Neuronal stem cell (in vitro differentiated cells): ENCODE measurements around the gene PEX16.
A peak's percentile ranks its signal among the peaks of the same experiment; 100 is the strongest.

ENCODE experiments used
- DNase-seq: peaks from one replicate; pipeline ENCODE4 v3.0.0-alpha.2; 2013; ENCODE audit warnings: low spot score
- H2AFZ ChIP-seq: one replicate; pipeline ENCODE4 v1.6.1; 2013; ENCODE audit warnings: mild to moderate bottlenecking, low read length, inconsistent platforms
- H2AK5ac ChIP-seq: 2 replicates; pipeline ENCODE4 v1.6.1; 2013; ENCODE audit warnings: low read depth, mild to moderate bottlenecking, inconsistent platforms, low read length, moderate library complexity, mixed read lengths
- H2BK120ac ChIP-seq: 2 replicates; pipeline ENCODE4 v1.6.1; 2013; ENCODE audit warnings: low read depth, mild to moderate bottlenecking, inconsistent platforms, low read length, moderate library complexity, mixed read lengths
- H2BK12ac ChIP-seq: one replicate; pipeline ENCODE4 v1.6.1; 2013; ENCODE audit warnings: low read length, inconsistent platforms
- H2BK15ac ChIP-seq: 2 replicates; pipeline ENCODE4 v1.6.1; 2013; ENCODE audit warnings: mild to moderate bottlenecking, low read length, inconsistent platforms, mixed read lengths
- H2BK5ac ChIP-seq: one replicate; pipeline ENCODE4 v1.6.1; 2013; ENCODE audit warnings: inconsistent platforms, mild to moderate bottlenecking, low read length, moderate library complexity
- H3K14ac ChIP-seq: one replicate; pipeline ENCODE4 v1.6.1; 2013; ENCODE audit warnings: low read length, inconsistent platforms
- H3K18ac ChIP-seq: 2 replicates; pipeline ENCODE4 v1.6.1; 2013; ENCODE audit warnings: low read length, inconsistent platforms
- H3K23ac ChIP-seq: 2 replicates; pipeline ENCODE4 v1.6.1; 2013; ENCODE audit warnings: low read depth, mild to moderate bottlenecking, mixed read lengths, low read length, inconsistent platforms; ENCODE audit not compliant: poor library complexity
- H3K27ac ChIP-seq: replicated peaks from 3 replicates; pipeline ENCODE4 v1.5.1; 2013; ENCODE audit warnings: low read length, inconsistent platforms
- H3K27me3 ChIP-seq, 3 experiments: 2 replicates each; pipeline ENCODE4 v1.6.1; 2013; ENCODE audit warnings: low read length in 3 of 3, mild to moderate bottlenecking in 2 of 3, inconsistent platforms in 1 of 3, low read depth in 1 of 3, mixed read lengths in 1 of 3, moderate library complexity in 1 of 3; ENCODE audit not compliant: control insufficient read depth in 3 of 3, insufficient read depth in 3 of 3
- H3K36me3 ChIP-seq, 2 donors: replicated peaks in 1 of 2; 2 replicates each; pipeline ENCODE4 v1.6.1; 2013; ENCODE audit warnings: low read length in 2 of 2; ENCODE audit not compliant: control insufficient read depth in 2 of 2, insufficient read depth in 2 of 2
- H3K4ac ChIP-seq: 2 replicates; pipeline ENCODE4 v1.6.1; 2013; ENCODE audit warnings: inconsistent platforms, mild to moderate bottlenecking, low read length, moderate library complexity
- H3K4me1 ChIP-seq, 2 donors: 1 replicate in 1 of 2; 2 replicates in 1 of 2; pipeline ENCODE4 v1.6.1; 2013; ENCODE audit warnings: low read length in 2 of 2, low read depth in 1 of 2; ENCODE audit not compliant: control insufficient read depth in 2 of 2, insufficient read depth in 1 of 2
- H3K4me2 ChIP-seq: one replicate; pipeline ENCODE4 v1.6.1; 2013; ENCODE audit warnings: mild to moderate bottlenecking, low read length, inconsistent platforms; ENCODE audit not compliant: insufficient read depth, poor library complexity, severe bottlenecking
- H3K4me3 ChIP-seq, 2 donors: 2 replicates each; pipeline ENCODE4 v1.5.1; 2013; ENCODE audit warnings: low read length in 2 of 2, mild to moderate bottlenecking in 2 of 2, inconsistent platforms in 1 of 2, moderate library complexity in 1 of 2
- H3K79me1 ChIP-seq: one replicate; pipeline ENCODE4 v1.6.1; 2013; ENCODE audit warnings: low read depth, mild to moderate bottlenecking, inconsistent platforms, low read length, moderate library complexity
- H3K9ac ChIP-seq: one replicate; pipeline ENCODE4 v1.6.1; 2013; ENCODE audit warnings: mild to moderate bottlenecking, low read depth, low read length, inconsistent platforms; ENCODE audit not compliant: poor library complexity
- H3K9me3 ChIP-seq, 2 donors: replicated peaks in 1 of 2; 2 replicates each; pipeline versions ENCODE3 to v1.6.1; 2013; ENCODE audit warnings: low read length in 2 of 2, mild to moderate bottlenecking in 2 of 2, inconsistent platforms in 1 of 2, low read depth in 1 of 2, mixed read lengths in 1 of 2, moderate library complexity in 1 of 2; ENCODE audit not compliant: control insufficient read depth in 2 of 2, insufficient read depth in 1 of 2
- H4K8ac ChIP-seq: one replicate; pipeline ENCODE4 v1.6.1; 2013; ENCODE audit warnings: low read depth, mild to moderate bottlenecking, inconsistent platforms, low read length, moderate library complexity
- H4K91ac ChIP-seq: one replicate; pipeline ENCODE4 v1.6.1; 2013; ENCODE audit warnings: low read length, low read depth, mild to moderate bottlenecking, inconsistent platforms; ENCODE audit not compliant: poor library complexity
- WGBS, 2 donors: extraction: QIAGEN DNeasy Blood & Tissue Kit; methylation state at CpG; one replicate each; pipeline ENCODE4 v1.1.7; 2013; ENCODE audit warnings: missing lambda C conversion rate in 2 of 2, mixed read lengths in 1 of 2; ENCODE audit not compliant: insufficient read length in 2 of 2, insufficient replicate concordance in 1 of 2; ENCODE audit errors: extremely low coverage in 2 of 2; 5-methylcytosine and 5-hydroxymethylcytosine counted together

The PEX16 gene

GRCh38 chr11:45928535-45929215 is 11.0 kb upstream of the PEX16 start:
- Histone ChIP-seq H3K4me1 (no peaks in the 10 kb centered on the region), H3K36me3 (peaks cover 10 to 25% of the 10 kb centered on the region in 2 donors), H3K27ac (no peak overlapping the region), H2AK5ac (peak overlapping the region; percentile 78), H3K79me1 (peaks cover 7% of the 10 kb centered on the region), H3K9me3 (peaks cover 0 to 2% of the 10 kb centered on the region in 2 donors), H2BK120ac (no peak overlapping the region), H3K18ac (peak overlapping the region; percentile 25), H3K9ac (no peak overlapping the region), H3K14ac (no peak overlapping the region), H2BK5ac (peak overlapping the region; percentile 39), H3K4me3 (no peak overlapping the region), H4K91ac (no peak overlapping the region), H2BK15ac (no peak overlapping the region), H2AFZ (no peak overlapping the region), H3K4me2 (no peak overlapping the region), H4K8ac (peak overlapping the region; percentile 58), H3K27me3 (peaks cover 0 to 19% (median 3%) of the 10 kb centered on the region in 3 experiments), H3K4ac (no peak overlapping the region), H3K23ac (no peak overlapping the region), H2BK12ac (no peak overlapping the region)
- no peak for DNase-seq
- WGBS, 2 donors: no CpG with 5 or more reads among the region's 13 CpGs

GRCh38 chr11:45927684-45928413 is 10.2 kb upstream of the PEX16 start:
- Histone ChIP-seq H2BK5ac (peak overlapping the region; percentile 39), H3K14ac (no peak overlapping the region), H3K79me1 (peaks cover 7% of the 10 kb centered on the region), H2BK120ac (no peak overlapping the region), H3K23ac (peak overlapping the region; percentile 61), H3K4me3 (no peak overlapping the region), H3K4ac (no peak overlapping the region), H2AK5ac (peak overlapping the region; percentile 75), H3K27ac (no peak overlapping the region), H2BK15ac (no peak overlapping the region), H3K27me3 (peaks cover 0 to 27% (median 10%) of the 10 kb centered on the region in 3 experiments), H2BK12ac (peak overlapping the region; percentile 30), H3K4me1 (no peaks in the 10 kb centered on the region), H3K4me2 (no peak overlapping the region), H3K18ac (peak overlapping the region; percentile 62), H4K91ac (no peak overlapping the region), H3K36me3 (peaks cover 7 to 17% of the 10 kb centered on the region in 2 donors), H2AFZ (no peak overlapping the region), H3K9me3 (peaks cover 0 to 2% of the 10 kb centered on the region in 2 donors), H4K8ac (peak overlapping the region; percentile 57), H3K9ac (no peak overlapping the region)
- WGBS, 2 donors: no CpG with 5 or more reads among the region's 27 CpGs
- DNase-seq: no peak

GRCh38 chr11:45927332-45927683 is 9.6 kb upstream of the PEX16 start:
- Histone ChIP-seq H3K4ac (no peak overlapping the region), H3K4me1 (no peaks in the 10 kb centered on the region), H3K4me2 (no peak overlapping the region), H3K18ac (no peak overlapping the region), H3K27ac (no peak overlapping the region), H2BK120ac (no peak overlapping the region), H4K8ac (no peak overlapping the region), H2AK5ac (peak overlapping the region; percentile 75), H2AFZ (no peak overlapping the region), H3K79me1 (peaks cover 7% of the 10 kb centered on the region), H3K9ac (no peak overlapping the region), H3K14ac (no peak overlapping the region), H3K27me3 (peaks cover 0 to 32% (median 13%) of the 10 kb centered on the region in 3 experiments), H3K23ac (peak overlapping the region; percentile 43), H2BK5ac (no peak overlapping the region), H4K91ac (peak overlapping the region; percentile 92), H3K9me3 (peaks cover 0 to 2% of the 10 kb centered on the region in 2 donors), H3K4me3 (no peak overlapping the region), H3K36me3 (peaks cover 6 to 11% of the 10 kb centered on the region in 2 donors), H2BK12ac (no peak overlapping the region), H2BK15ac (no peak overlapping the region)
- no peak for DNase-seq
- WGBS, 2 donors: no CpG with 5 or more reads among the region's 15 CpGs
